Panc1 (cell line): Measurements from ENCODE around the gene DNAH6. TPM values are rescaled to one million over a fixed set of nuclear protein-coding genes. Genes with fewer than 3 reads are reported as not detected.

Experiments used
- ATAC-seq: fragments of 200-7000 bp; cut with Tn5 transposase; 2 replicates; pipeline ENCODE4 v1.9.1; 2020; ENCODE audit warnings: mild to moderate bottlenecking, moderate library complexity
- BruUV-seq: library from RNA; stranded (reverse); fragments of 400-500 nt; replicated peaks from 2 replicates; lab custom pipeline; 2021; lab: Mats Ljungman, UMichigan
- CTCF ChIA-PET: fragments of 300-600 bp; sonication (Branson Sonifier 250); formaldehyde crosslinking; loops from one replicate; lab custom pipeline; 2022; ENCODE audit warnings: antibody characterized with exemption; lab: Charles Lee
- POLR2A ChIA-PET: fragments of 300-600 bp; sonication (Branson Sonifier 250); formaldehyde crosslinking; loops from one replicate; lab custom pipeline; 2022; ENCODE audit warnings: antibody characterized with exemption; lab: Charles Lee
- DNase-seq: peaks from one replicate; pipeline ENCODE4 v3.0.0-alpha.2; 2010; ENCODE audit warnings: low read depth, low spot score
- H3K27ac ChIP-seq: 2 replicates; pipeline ENCODE4 v1.5.1; 2011; ENCODE audit warnings: mild to moderate bottlenecking, low read length, inconsistent platforms
- H3K27me3 ChIP-seq: fragments of 200-500 bp; sonication (Bioruptor generic); 2 replicates; pipeline ENCODE4 v1.6.0; 2014; ENCODE audit warnings: low read length, inconsistent platforms; ENCODE audit not compliant: control insufficient read depth, insufficient read depth
- H3K36me3 ChIP-seq: fragments of 200-500 bp; sonication (Bioruptor generic); 2 replicates; pipeline ENCODE4 v1.5.1; 2014; ENCODE audit warnings: inconsistent platforms, mild to moderate bottlenecking, low read length, moderate library complexity; ENCODE audit not compliant: control insufficient read depth, insufficient read depth
- H3K4me1 ChIP-seq: 2 replicates; pipeline ENCODE4 v1.5.1; 2011; ENCODE audit warnings: inconsistent platforms, mild to moderate bottlenecking, low read length, moderate library complexity; ENCODE audit not compliant: control insufficient read depth, insufficient read depth
- H3K4me3 ChIP-seq, 2 experiments: 2 replicates each; pipeline ENCODE4 v1.5.1; 2011 to 2012; ENCODE audit warnings: low read depth in 2 of 2, low read length in 2 of 2, mild to moderate bottlenecking in 2 of 2, inconsistent platforms in 1 of 2, moderate library complexity in 1 of 2
- H3K9me3 ChIP-seq: fragments of 200-500 bp; sonication (Bioruptor generic); 2 replicates; pipeline ENCODE4 v1.5.1; 2014; ENCODE audit warnings: low read depth, mild to moderate bottlenecking, inconsistent platforms, low read length, moderate library complexity; ENCODE audit not compliant: control insufficient read depth, insufficient read depth
- CTCF ChIP-seq: fragments of 450-650 bp; IDR thresholded peaks from 2 replicates; pipeline ENCODE4 v1.5.1; 2017; ENCODE audit warnings: mild to moderate bottlenecking
- POLR2AphosphoS5 ChIP-seq: IDR thresholded peaks from 2 replicates; pipeline ENCODE4 v1.6.1; 2012; ENCODE audit warnings: mild to moderate bottlenecking, low read depth, low read length, moderate library complexity
- REST ChIP-seq, 2 experiments: IDR thresholded peaks; 2 replicates each; pipeline ENCODE4 v1.6.1; 2011 to 2012; ENCODE audit warnings: low read depth in 2 of 2, control low read depth in 1 of 2, low read length in 1 of 2, mild to moderate bottlenecking in 1 of 2, moderate library complexity in 1 of 2; ENCODE audit not compliant: insufficient read depth in 1 of 2
- SIN3A ChIP-seq: IDR thresholded peaks from 2 replicates; pipeline ENCODE4 v1.6.1; 2012; ENCODE audit warnings: low read depth, mild to moderate bottlenecking, low read length, moderate library complexity, borderline replicate concordance; ENCODE audit not compliant: insufficient read depth
- TCF7L2 ChIP-seq: IDR thresholded peaks from 2 replicates; pipeline ENCODE4 v1.6.1; 2011; ENCODE audit warnings: mild to moderate bottlenecking, low read depth, low read length, inconsistent platforms
- in situ Hi-C: cut with HindIII; loops from 2 replicates; pipeline ENCODE4 v1.10.0; 2016; ENCODE audit warnings: low sequenced_read_pairs, low pct_unique_long_range_greater_than_20kb
- intact Hi-C: fragments of 100-400 bp; cut with micrococcal nuclease; formaldehyde crosslinking; loops from one replicate; pipeline ENCODE4 v1.10.0; 2022; ENCODE audit not compliant: unreplicated experiment
- total RNA-seq: library from RNA; stranded (reverse); gene quantifications from one replicate; pipeline ENCODE4 v1.2.1, GENCODE V29; 2021; ENCODE audit not compliant: unreplicated experiment

DNAH6 gene
- total RNA-seq, 1 experiment from 2014 or later = 0.26 TPM

GRCh38 chr2:84799772-84800171, 283.5 kb downstream of the DNAH6 start:
- H3K4me1 ChIP-seq = no peaks in the 10 kb centered on the region
- POLR2A ChIA-PET = no interaction called here
- TF ChIP-seq REST (IDR thresholded peaks at IDR 0.05; ENCODE audit: insufficient read depth in 1 of 2, low read depth in 2 of 2, low read length in 1 of 2) = no peak
- TF ChIP-seq POLR2AphosphoS5 = no peak
- no peak for TF ChIP-seq SIN3A
- TF ChIP-seq CTCF = no peak
- no peak for TF ChIP-seq TCF7L2
- in situ Hi-C loops (no loop called here), intact Hi-C loops (no loop called here)
- CTCF ChIA-PET = no interaction called here
- no peaks in the 10 kb centered on the region for H3K27me3 ChIP-seq
- H3K27ac ChIP-seq = no peak overlapping the region
- no peak overlapping the region for H3K4me3 ChIP-seq
- no peaks in the 10 kb centered on the region for H3K9me3 ChIP-seq
- DNase-seq = no peak
- no peak for ATAC-seq
- no TSS peak for BruUV-seq
- no peaks in the 10 kb centered on the region for H3K36me3 ChIP-seq

GRCh38 chr2:84800194-84800805, 284.0 kb downstream of the DNAH6 start:
- ChIA-PET CTCF (no interaction called here), POLR2A (no interaction called here)
- no peak for ATAC-seq
- Histone ChIP-seq H3K27me3 (no peaks in the 10 kb centered on the region), H3K4me1 (no peaks in the 10 kb centered on the region), H3K36me3 (no peaks in the 10 kb centered on the region), H3K27ac (no peak overlapping the region), H3K4me3 (no peak overlapping the region), H3K9me3 (no peaks in the 10 kb centered on the region)
- intact Hi-C loops = no loop called here
- BruUV-seq = no TSS peak
- no peak for DNase-seq
- in situ Hi-C loops = no loop called here
- TF ChIP-seq SIN3A (no peak), REST (IDR thresholded peaks at IDR 0.05; ENCODE audit: insufficient read depth in 1 of 2, low read depth in 2 of 2, low read length in 1 of 2) (no peak), TCF7L2 (no peak), CTCF (no peak), POLR2AphosphoS5 (no peak)
